ENCODE data around the gene KRTAP10-3.

Gene KRTAP10-3

DNA sequence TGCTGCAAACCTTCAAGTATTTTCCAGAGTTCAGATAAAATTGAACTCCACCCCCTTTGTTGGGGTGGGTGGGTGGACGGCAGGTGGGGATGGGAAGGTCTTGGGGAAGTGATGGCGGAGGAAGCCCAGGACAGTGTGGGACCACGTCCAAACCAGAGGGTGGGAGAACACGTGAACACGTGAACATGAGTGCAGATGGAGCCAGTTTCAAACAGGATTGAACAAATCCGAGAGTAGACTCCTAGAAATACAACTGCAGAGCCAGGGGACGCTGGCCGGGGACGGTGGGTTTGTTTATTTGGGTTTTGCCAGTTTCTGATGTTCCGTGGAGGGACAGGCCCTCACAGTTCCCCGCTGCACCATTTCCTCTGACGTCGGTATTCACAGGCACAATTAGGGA is 10.2 kb downstream of the KRTAP10-3 start:
- TF ChIP-seq CTCF (conservative IDR thresholded peaks at IDR 0.05; ENCODE audit: low read depth, low read length) = no peak
- no peak overlapping the region for H3K4me3 ChIP-seq (ENCODE audit: low read length)
- DNase-seq (ENCODE audit: low read depth) = no peak

DNA sequence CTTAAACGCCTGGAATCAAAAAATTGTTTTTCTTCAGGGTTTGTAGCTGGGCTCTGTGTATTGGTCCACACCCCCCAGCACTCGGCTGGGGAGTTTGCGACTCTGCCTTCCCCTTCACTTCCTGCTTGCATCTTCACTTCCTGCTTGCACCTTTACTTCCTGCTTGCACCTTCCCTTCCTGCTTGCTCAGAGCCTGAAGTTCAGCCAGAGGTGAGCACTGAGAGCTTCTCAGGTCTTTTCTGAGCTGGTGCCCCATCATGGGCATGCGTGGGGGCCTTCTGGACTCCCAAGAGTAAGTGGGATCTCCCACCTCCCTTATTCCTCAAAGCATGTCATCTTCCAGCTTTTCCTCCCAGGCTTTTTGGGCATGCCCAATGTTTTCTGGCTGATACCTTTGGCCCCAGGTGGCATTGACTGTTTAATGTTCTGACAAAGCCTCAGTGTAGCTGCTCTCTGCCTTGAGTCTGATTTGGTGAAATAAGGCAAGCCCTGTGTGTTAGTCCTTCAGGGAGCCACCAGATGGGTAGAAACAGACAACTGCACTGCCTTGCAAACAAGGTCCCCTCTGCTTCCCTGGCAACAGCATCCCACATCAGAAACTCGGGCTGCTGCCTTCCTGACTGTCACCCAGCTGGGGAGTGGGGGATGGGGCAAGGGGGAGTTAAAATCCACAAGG is 10.8 kb downstream of the KRTAP10-3 start:
- H3K4me3 ChIP-seq (ENCODE audit: low read length) = no peak overlapping the region
- no peak for DNase-seq (ENCODE audit: low read depth)
- no peak for TF ChIP-seq CTCF (conservative IDR thresholded peaks at IDR 0.05; ENCODE audit: low read depth, low read length)

DNA sequence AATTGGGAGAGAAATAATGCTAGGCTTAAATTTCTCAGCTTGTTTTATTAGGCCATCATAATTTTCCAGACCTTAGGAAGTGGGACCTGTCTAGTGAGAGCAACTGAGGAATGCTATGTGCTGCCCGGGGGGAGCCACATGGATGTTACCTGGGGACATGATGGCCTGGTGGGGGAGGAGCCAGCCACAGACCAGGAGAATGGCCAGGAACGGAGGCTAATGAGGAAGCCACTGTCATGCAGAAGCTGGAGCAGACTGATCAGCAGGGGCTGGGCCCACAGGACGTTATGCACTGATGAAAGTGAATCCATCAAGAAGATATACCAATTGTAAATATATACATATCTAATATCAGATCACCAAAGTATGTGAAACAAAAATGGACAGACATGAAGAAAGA is 14.0 kb downstream of the KRTAP10-3 start:
- TF ChIP-seq CTCF (conservative IDR thresholded peaks at IDR 0.05; ENCODE audit: low read depth, low read length) = no peak
- DNase-seq (ENCODE audit: low read depth) = no peak
- H3K4me3 ChIP-seq (ENCODE audit: low read length) = no peak overlapping the region

GRCh38 chr21:44542716-44543115 is 15.9 kb downstream of the KRTAP10-3 start:
- no peak for DNase-seq (ENCODE audit: low read depth)
- no peak for TF ChIP-seq CTCF (conservative IDR thresholded peaks at IDR 0.05; ENCODE audit: low read depth, low read length)
- H3K4me3 ChIP-seq (ENCODE audit: low read length) = no peak overlapping the region

DNA sequence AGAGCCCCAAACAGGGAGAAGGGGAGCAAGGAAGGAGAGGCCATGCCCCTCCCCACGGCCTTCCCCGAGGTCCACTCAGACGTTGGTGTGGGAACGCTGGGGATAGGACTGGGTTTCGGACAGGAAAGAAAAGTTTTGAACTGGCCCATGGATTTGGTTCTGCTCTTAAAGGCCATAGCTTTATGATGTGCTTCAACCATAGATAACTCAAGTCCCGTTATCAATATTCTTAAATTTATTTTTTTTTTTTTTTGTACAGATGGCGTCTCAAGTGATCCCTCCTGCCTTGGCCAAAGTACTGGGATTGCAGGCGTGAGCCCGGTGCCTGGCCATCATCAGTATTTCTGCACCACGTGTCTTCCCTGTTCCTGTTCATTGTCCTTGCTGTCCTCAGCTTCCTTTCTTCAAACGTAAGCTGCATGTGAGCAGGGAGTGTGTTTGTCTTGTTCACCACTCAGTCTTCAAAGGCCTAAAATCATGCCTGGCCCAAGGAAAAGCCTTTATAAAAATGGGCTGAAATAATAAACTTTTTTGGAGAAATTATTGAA is 17.8 kb downstream of the KRTAP10-3 start:
- TF ChIP-seq CTCF (conservative IDR thresholded peaks at IDR 0.05; ENCODE audit: low read depth, low read length) = no peak
- DNase-seq (ENCODE audit: low read depth) = no peak
- H3K4me3 ChIP-seq (ENCODE audit: low read length) = no peak overlapping the region

GRCh38 chr21:44539991-44540666 is 18.5 kb downstream of the KRTAP10-3 start, which contains the start of gene KRTAP10-1:
TSS of gene KRTAP10-1 (minus strand) at chr21:44540195. CDS start at chr21:44540150, 45 bp downstream.
- TF ChIP-seq CTCF (conservative IDR thresholded peaks at IDR 0.05; ENCODE audit: low read depth, low read length) = no peak
- DNase-seq (ENCODE audit: low read depth) = no peak
- no peak within 1 kb of the TSS for H3K4me3 ChIP-seq (ENCODE audit: low read length)

Data from retinal pigment epithelial cell (primary cell).